ENCODE results near the gene SREK1IP1. TPM values are rescaled to one million over a fixed set of nuclear protein-coding genes. Genes with fewer than 3 reads are reported as not detected.

Gene SREK1IP1
- total RNA-seq, 1 donor from 2014 or later = 17.2 TPM

DNA sequence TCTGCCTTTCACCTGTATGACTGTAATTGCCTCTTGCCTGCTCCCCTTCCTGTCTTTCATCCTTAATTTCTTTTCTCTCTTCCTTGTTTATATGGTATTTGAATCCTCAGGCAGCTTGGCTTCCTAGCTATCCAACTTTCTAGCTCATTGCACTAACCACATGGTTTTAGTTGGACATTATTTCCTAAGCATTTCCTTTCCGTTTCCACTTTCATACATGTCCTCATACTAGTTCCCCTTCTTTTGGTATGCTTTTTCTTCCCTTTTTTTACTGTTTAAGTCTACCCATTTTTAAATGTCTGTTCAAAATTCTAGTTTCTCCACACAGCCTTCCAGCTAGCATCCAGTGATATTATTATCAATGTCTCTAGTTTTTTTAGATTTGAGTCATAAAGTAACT, 6.8 kb upstream of the SREK1IP1 start:
- peaks cover 5% of the 10 kb centered on the region for H3K4me1 Mint-ChIP-seq (ENCODE audit: low read depth)
- H3K4me3 Mint-ChIP-seq (ENCODE audit: unreplicated experiment) = no peak overlapping the region
- peaks cover 13% of the 10 kb centered on the region for H3K36me3 Mint-ChIP-seq (ENCODE audit: low read depth)
- no peak for DNase-seq (ENCODE audit: low spot score)
- no peak overlapping the region for H3K27ac Mint-ChIP-seq (ENCODE audit: unreplicated experiment)
- H3K9me3 Mint-ChIP-seq (ENCODE audit: low read depth) = no peaks in the 10 kb centered on the region
- H3K27me3 Mint-ChIP-seq (ENCODE audit: low read depth) = no peaks in the 10 kb centered on the region
- TF ChIP-seq CTCF (IDR thresholded peaks at IDR 0.05) = no peak

DNA sequence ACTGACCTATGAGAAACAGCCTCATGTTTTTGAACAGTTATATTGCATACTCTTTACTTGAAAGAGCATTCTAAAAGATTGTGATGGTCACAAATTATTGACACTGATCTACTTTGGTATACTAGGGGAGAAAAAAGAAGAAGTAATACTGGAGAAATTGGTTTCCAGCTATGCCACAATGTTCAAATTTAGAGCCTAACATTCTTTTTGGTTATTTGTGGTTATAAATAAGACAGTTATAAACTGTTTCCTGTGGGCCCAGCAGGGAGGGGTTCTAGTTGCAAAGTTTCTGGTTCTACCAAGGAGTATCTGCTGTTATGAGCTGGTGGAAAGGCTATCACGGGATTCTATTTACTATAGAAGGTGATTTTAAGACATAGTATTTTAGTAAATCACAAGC, 5.0 kb upstream of the SREK1IP1 start:
- H3K4me3 Mint-ChIP-seq (ENCODE audit: unreplicated experiment) = no peak overlapping the region
- H3K27ac Mint-ChIP-seq (ENCODE audit: unreplicated experiment) = no peak overlapping the region

GRCh38 chr5:64771736-64772135, 3.2 kb upstream of the SREK1IP1 start:
- peaks cover 27% of the 10 kb centered on the region for H3K4me1 Mint-ChIP-seq (ENCODE audit: low read depth)
- H3K4me3 Mint-ChIP-seq (ENCODE audit: unreplicated experiment) = no peak overlapping the region
- no peaks in the 10 kb centered on the region for H3K9me3 Mint-ChIP-seq (ENCODE audit: low read depth)
- no peak overlapping the region for H3K27ac Mint-ChIP-seq (ENCODE audit: unreplicated experiment)
- peaks cover 15% of the 10 kb centered on the region for H3K36me3 Mint-ChIP-seq (ENCODE audit: low read depth)
- no peaks in the 10 kb centered on the region for H3K27me3 Mint-ChIP-seq (ENCODE audit: low read depth)
- no peak for DNase-seq (ENCODE audit: low spot score)
- no peak for TF ChIP-seq CTCF (IDR thresholded peaks at IDR 0.05)

More for the DNA sequence above, 5.0 kb upstream of the SREK1IP1 start:
- Mint-ChIP-seq H3K4me1 (ENCODE audit: low read depth) (peaks cover 17% of the 10 kb centered on the region), H3K36me3 (ENCODE audit: low read depth) (peaks cover 13% of the 10 kb centered on the region), H3K9me3 (ENCODE audit: low read depth) (no peaks in the 10 kb centered on the region), H3K27me3 (ENCODE audit: low read depth) (no peaks in the 10 kb centered on the region)
- no peak for DNase-seq (ENCODE audit: low spot score)
- no peak for TF ChIP-seq CTCF (IDR thresholded peaks at IDR 0.05)

DNA sequence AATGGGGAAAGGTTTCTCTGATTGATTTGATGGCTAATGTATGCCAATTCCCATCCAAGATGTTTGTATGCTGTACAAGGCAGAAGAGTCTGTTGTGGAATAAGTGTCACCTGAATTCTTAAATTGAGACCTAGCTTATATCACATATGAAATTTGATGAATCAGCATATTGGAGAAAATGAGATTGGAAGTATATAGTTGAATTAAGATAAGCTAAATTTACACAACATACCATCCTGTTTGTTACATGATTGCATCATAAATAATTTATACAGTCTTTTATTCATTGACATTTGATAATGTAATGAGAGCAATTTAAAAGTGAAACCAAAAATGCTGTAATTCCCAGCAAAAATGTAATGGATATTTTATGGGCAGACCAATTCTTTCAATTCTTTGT, 1.4 kb upstream of the SREK1IP1 start:
- TF ChIP-seq CTCF (IDR thresholded peaks at IDR 0.05) = no peak
- Mint-ChIP-seq H3K4me3 (ENCODE audit: unreplicated experiment) (peak overlapping the region; percentile 92), H3K36me3 (ENCODE audit: low read depth) (peaks cover 9% of the 10 kb centered on the region), H3K27ac (ENCODE audit: unreplicated experiment) (no peak overlapping the region), H3K9me3 (ENCODE audit: low read depth) (no peaks in the 10 kb centered on the region), H3K27me3 (ENCODE audit: low read depth) (no peaks in the 10 kb centered on the region), H3K4me1 (ENCODE audit: low read depth) (peaks cover 38% of the 10 kb centered on the region)
- DNase-seq (ENCODE audit: low spot score) = no peak

- Mint-ChIP-seq H3K4me1 (ENCODE audit: low read depth) (peaks cover 43% of the 10 kb centered on the region), H3K27me3 (ENCODE audit: low read depth) (no peaks in the 10 kb centered on the region), H3K27ac (ENCODE audit: unreplicated experiment) (peak overlapping the region; percentile 94), H3K36me3 (ENCODE audit: low read depth) (peaks cover 15% of the 10 kb centered on the region), H3K4me3 (ENCODE audit: unreplicated experiment) (peak overlapping the region; percentile 92), H3K9me3 (ENCODE audit: low read depth) (no peaks in the 10 kb centered on the region)
- no peak for DNase-seq (ENCODE audit: low spot score)
- TF ChIP-seq CTCF (IDR thresholded peaks at IDR 0.05) = no peak
These were observed 533 bp downstream of the SREK1IP1 start for GRCh38 chr5:64767959-64768357.

Measured in chondrocyte (in vitro differentiated cells).